Colonic mucosa (tissue), 4 donors: Measurements from ENCODE around the gene TCF25. TPM values are rescaled to one million over a fixed set of nuclear protein-coding genes. Genes with fewer than 3 reads are reported as not detected.
"Not testable (repeated sequence)": the region's sequence is repeated elsewhere in the genome, so short reads cannot be mapped to it uniquely, and the experiment has no call there.

ENCODE experiments used
- DNase-seq: peaks from one replicate; pipeline ENCODE4 v3.0.0-alpha.2; 2020
- H3K27ac ChIP-seq: fragments of 200-600 bp; one replicate; pipeline ENCODE4 v1.8.0; 2021
- H3K27me3 ChIP-seq: fragments of 200-600 bp; one replicate; pipeline ENCODE4 v1.8.0; 2021
- H3K36me3 ChIP-seq: fragments of 200-600 bp; one replicate; pipeline ENCODE4 v1.8.0; 2021
- H3K4me1 ChIP-seq: fragments of 200-600 bp; one replicate; pipeline ENCODE4 v1.8.0; 2021; ENCODE audit warnings: mild to moderate bottlenecking
- H3K4me3 ChIP-seq: fragments of 200-600 bp; one replicate; pipeline ENCODE4 v1.8.0; 2021
- H3K9ac ChIP-seq, 2 donors: one replicate each; pipeline ENCODE4 v1.7.0; 2013; ENCODE audit warnings: control low read depth in 2 of 2, low read depth in 2 of 2, low read length in 2 of 2
- H3K9me3 ChIP-seq: fragments of 200-600 bp; one replicate; pipeline ENCODE4 v1.8.0; 2021
- CTCF ChIP-seq: fragments of 200-600 bp; IDR thresholded peaks from one replicate; pipeline ENCODE4 v1.8.0; 2022; ENCODE audit warnings: antibody characterized with exemption, mild to moderate bottlenecking
- intact Hi-C: fragments of 100-400 bp; cut with DNase I; formaldehyde crosslinking; loops from one replicate; pipeline ENCODE4 v1.14.1; 2022
- total RNA-seq, 2 donors: library from RNA; stranded (reverse); fragmentation: NEBNext Ultra II Directional in 1 of 2; extraction: Animal tissue kit (Norgen Biotek cat#: 25700) in 1 of 2; gene quantifications; one replicate each; pipeline ENCODE4 v1.2.1, GENCODE V29; 2021
- donor health status: healthy.
- donor health status: DM: no; HTN: no; CAD: no.
- donor health status: DM: no; HTN: no; CAD: no.

Gene TCF25
- total RNA-seq, 2 donors from 2014 or later: 164 to 165 TPM

- Histone ChIP-seq H3K4me1 (no peaks in the 10 kb centered on the region), H3K36me3 (no peaks in the 10 kb centered on the region), H3K27ac (no peak overlapping the region), H3K9ac (no peak overlapping the region), H3K4me3 (no peak overlapping the region), H3K9me3 (no peaks in the 10 kb centered on the region), H3K27me3 (no peaks in the 10 kb centered on the region)
- intact Hi-C loops: no loop called here
- DNase-seq: no peak
- no peak for TF ChIP-seq CTCF
Measured at GRCh38 chr16:89934611-89935553, 61.5 kb downstream of the TCF25 start.

GRCh38 chr16:89935620-89936019 is 62.2 kb downstream of the TCF25 start:
- H3K36me3 ChIP-seq, DNase-seq, H3K9me3 ChIP-seq, H3K27ac ChIP-seq, H3K27me3 ChIP-seq, H3K4me1 ChIP-seq, intact Hi-C loops, H3K9ac ChIP-seq, H3K4me3 ChIP-seq: not testable (repeated sequence)

- Histone ChIP-seq H3K27ac (no peak overlapping the region), H3K4me1 (no peaks in the 10 kb centered on the region), H3K9me3 (no peaks in the 10 kb centered on the region), H3K9ac (no peak overlapping the region), H3K27me3 (no peaks in the 10 kb centered on the region), H3K36me3 (no peaks in the 10 kb centered on the region), H3K4me3 (no peak overlapping the region)
- no peak for DNase-seq
- intact Hi-C loops: no loop called here
- TF ChIP-seq CTCF: no peak
Measured at GRCh38 chr16:89936034-89936433, 62.6 kb downstream of the TCF25 start.

- no peaks in the 10 kb centered on the region for H3K9me3 ChIP-seq
- DNase-seq: no peak
- H3K27ac ChIP-seq: no peak overlapping the region
- intact Hi-C loops: no loop called here
- H3K27me3 ChIP-seq: no peaks in the 10 kb centered on the region
- no peak for TF ChIP-seq CTCF
- no peak overlapping the region for H3K4me3 ChIP-seq
- no peak overlapping the region for H3K9ac ChIP-seq
- no peaks in the 10 kb centered on the region for H3K4me1 ChIP-seq
- no peaks in the 10 kb centered on the region for H3K36me3 ChIP-seq
Measured at GRCh38 chr16:89936508-89936907, 63.1 kb downstream of the TCF25 start.

- DNase-seq: no peak
- Histone ChIP-seq H3K36me3 (no peaks in the 10 kb centered on the region), H3K4me1 (no peaks in the 10 kb centered on the region), H3K27ac (no peak overlapping the region), H3K27me3 (no peaks in the 10 kb centered on the region), H3K4me3 (no peak overlapping the region), H3K9ac (no peak overlapping the region), H3K9me3 (no peaks in the 10 kb centered on the region)
- intact Hi-C loops: no loop called here
- TF ChIP-seq CTCF: no peak
Measured at GRCh38 chr16:89936981-89937380, 63.6 kb downstream of the TCF25 start.
